Fibroblast of upper back skin (primary cell): ENCODE measurements around the gene AFAP1.

Source experiments
- DNase-seq: peaks from one replicate; pipeline ENCODE4 v3.0.0-alpha.2; 2013

The AFAP1 gene

GRCh38 chr4:7862561-7863192 lies 77.0 kb downstream of the AFAP1 start:
- DNase-seq, result peak; percentile 45

DNA sequence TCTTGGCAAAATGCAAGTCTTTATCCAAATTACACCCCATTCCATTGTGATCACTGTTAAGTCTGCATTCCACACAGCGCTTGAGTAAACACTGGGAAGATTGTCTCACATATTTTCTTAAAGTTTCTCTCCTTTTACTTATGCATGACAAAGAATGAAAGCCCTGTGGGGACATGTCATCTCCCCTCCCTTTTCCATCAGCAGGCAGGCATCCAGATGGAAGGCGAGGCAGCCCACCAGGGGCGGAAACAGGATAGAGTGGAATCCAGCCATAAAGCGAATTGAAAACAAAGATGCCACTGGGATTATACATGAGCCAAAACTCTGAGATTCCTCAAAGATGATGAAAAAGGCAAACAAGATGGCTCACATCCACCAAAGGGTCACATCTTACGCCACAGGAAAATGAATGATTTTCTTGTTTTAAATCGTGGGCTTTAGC lies 78.2 kb downstream of the AFAP1 start:
- DNase-seq, result peak; percentile 99

DNA sequence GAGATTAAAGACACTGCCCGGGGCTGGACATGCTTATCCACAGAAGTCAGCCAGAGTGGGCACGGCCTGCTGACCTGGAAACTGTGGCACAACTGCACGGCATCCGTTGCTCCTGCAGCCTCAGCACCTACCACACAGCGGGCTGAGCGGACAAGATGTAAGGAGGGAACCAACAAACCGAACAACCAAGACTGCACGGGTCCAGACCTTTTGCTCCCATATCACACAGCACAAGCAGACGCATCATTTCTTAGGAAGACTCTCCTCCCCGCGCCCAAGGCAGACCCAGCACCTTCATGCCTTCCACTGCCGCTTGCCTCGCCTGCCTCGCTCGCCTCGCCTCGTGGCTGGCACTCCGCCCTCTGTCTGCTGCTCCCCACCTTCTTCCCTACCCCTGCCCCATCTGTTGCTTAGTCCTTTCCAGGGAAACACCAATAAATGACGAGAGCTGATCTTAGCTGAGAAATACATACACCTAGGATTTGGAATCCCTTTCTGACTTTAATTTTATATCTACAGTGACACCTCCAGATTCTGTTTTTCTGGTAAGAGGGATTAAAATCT lies 79.0 kb downstream of the AFAP1 start:
- DNase-seq, result no peak

DNA sequence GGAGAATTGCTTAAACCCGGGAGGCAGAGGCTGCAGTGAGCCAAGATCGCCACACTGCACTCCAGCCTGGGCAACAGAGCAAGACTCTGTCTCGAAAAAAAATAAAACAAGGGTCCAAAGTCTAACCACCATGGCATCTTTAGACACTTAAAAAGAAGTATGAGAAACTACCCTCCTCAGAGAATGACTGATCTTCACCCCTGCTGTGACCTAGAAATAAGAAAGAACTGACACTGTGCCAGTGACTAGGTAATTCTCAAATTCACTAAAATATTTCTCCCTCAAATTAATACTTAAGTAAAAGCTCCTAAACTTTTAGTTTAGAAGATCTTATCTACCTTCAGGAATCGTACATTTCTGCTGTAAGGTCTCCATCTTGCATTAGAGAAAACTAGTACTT lies 80.3 kb downstream of the AFAP1 start:
- DNase-seq, result no peak

- DNase-seq, result no peak
Observed at GRCh38 chr4:7858498-7858897, 81.2 kb downstream of the AFAP1 start.

GRCh38 chr4:7857993-7858392 lies 81.7 kb downstream of the AFAP1 start:
- no peak for DNase-seq

DNA sequence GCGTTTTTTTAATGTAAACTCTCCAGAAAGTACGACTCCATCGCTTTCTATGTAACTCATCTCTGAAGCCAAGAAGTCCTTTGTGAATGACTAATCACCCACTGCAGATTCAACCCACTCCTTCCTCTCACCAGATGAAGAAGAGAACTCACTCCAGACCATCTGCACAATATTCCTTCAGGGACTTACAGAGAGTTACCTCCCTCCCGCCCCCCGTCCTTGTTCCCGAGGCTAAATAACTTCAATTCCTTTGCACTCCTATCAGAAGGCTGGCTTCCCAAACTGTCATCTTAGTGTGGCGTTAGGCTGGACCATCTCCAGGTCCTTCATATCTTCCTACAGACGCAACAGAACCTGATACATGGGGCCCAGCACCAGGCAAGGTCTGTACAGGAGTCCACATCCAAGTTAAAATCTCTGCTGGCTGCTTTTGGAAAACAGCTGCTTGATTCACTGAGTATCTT lies 82.4 kb downstream of the AFAP1 start:
- peak; percentile 94 for DNase-seq

- no peak for DNase-seq
Observed at GRCh38 chr4:7855731-7856130, 83.9 kb downstream of the AFAP1 start.

DNA sequence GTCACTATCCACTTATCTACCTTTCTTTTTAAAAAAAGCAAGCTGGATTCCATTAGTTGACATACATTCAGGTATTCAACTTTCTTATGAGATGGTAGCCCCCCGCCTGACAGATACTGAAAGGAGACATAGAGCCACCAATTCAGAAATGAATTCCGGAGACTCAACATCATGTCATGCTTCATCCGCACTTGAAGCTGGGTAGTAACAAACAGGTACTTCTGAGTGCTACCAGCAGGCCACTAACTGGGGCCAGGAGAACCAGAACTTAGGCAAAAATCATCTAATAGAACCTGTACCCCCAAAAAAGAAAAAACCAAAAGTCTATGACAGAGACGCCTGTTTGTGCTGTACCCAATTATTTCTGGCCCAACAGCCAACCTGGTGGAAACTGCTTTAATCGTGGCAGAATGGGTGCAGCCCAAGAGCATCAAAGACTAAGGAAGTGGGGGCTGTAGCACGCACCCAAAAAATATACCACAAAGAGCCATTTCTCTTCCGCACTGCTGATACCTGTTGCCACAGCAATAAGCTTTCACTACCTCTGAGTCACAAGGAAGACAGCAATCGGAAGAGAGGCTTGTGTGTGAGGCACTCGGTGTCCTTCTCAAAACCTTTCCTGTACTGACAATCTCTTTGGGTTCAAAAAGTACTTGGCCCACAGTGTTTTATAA lies 84.8 kb downstream of the AFAP1 start:
- no peak for DNase-seq

GRCh38 chr4:7854216-7854615 lies 85.4 kb downstream of the AFAP1 start:
- no peak for DNase-seq

- DNase-seq, result no peak
Observed at GRCh38 chr4:7853271-7853670, 86.4 kb downstream of the AFAP1 start.

GRCh38 chr4:7852568-7853185 lies 87.0 kb downstream of the AFAP1 start:
- no peak for DNase-seq

DNA sequence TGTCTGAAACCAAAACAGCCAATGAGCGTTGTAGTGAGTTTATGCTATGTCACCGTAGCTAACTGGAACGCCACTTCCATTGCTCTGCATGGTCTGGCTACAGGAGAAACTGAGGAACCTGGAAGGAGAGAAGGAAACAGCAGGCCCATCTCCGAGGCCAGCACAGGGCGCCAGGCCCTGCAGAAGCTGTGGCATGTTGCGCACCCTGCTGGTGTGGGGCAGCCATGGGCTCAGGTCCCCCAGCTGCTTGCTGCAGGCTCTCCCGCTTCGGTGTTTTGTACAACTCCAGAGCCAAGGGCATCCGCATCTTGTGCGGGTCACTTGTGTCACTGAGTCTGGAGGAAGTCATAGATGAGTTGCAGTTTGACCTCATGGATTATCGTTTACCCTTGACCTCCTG lies 89.2 kb downstream of the AFAP1 start:
- no peak for DNase-seq

- DNase-seq, result no peak
Observed at GRCh38 chr4:7847206-7847605, 92.5 kb downstream of the AFAP1 start.

DNA sequence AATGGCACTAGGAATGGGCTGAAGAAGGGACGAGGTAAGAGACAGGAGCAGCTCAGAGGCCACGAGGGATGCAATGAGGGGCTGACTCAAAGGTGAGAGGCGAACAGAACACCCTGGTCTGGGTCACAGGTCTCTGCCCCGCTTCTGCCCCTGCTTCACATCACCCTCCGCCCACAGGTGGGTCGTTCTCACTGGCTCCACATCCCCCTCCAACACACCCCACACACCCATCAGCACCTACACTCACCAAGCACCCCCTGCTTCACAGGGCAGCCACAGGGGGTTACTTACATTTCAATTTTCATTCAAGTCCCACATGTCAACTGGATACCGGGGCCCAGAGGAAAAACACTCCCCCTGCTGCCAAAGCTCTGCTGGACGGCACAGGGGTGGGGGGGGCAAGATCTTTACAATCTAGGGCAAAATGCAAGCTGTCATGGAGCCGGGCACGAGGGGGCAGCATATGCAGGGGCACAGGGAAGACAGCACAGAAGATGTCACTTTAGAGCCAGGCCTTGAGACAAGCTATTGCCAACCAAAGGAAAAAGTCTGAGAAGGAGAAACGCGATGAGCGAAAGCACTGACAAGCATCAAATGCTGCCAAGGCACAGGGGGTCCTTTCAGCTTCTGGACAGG lies 94.0 kb downstream of the AFAP1 start:
- DNase-seq, result peak; percentile 17

- peak; percentile 96 for DNase-seq
Observed at GRCh38 chr4:7844594-7844991, 95.1 kb downstream of the AFAP1 start.

DNA sequence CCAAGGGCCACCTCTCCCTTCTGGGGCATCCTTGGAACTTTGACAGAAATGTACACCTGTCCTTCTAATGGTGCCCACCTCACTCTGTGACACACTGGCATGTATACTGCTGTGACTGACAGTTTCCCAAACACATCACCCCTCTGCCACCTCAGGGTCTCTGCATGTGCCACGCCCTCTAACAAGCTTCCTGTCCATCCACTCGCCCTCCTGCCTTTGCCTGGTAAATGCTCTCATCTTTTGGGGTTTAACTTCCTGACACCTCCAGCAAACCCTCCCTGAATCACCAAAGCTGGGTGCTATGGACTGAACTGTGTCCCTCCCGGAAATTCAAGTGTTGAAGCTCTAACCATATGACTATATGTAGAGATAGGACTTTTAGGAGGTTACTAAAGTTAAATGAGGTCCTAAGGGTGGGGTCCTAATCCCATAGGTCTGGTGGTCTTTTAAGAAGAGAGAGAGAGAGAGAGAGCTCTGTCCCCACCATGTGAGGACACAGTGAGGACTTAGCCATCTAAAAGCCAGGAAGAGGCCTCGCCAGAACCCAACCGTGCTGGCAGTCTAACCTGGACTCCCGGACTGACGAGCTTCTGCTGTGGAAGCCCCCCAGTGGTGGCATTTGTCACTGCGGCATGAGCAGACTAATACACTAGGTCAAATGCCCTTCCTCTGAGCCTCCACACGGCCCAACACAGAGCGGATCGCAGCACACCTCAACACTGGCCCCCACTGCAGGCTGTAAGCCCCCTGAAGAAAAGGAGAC lies 95.6 kb downstream of the AFAP1 start:
- DNase-seq, result peak; percentile 81

DNA sequence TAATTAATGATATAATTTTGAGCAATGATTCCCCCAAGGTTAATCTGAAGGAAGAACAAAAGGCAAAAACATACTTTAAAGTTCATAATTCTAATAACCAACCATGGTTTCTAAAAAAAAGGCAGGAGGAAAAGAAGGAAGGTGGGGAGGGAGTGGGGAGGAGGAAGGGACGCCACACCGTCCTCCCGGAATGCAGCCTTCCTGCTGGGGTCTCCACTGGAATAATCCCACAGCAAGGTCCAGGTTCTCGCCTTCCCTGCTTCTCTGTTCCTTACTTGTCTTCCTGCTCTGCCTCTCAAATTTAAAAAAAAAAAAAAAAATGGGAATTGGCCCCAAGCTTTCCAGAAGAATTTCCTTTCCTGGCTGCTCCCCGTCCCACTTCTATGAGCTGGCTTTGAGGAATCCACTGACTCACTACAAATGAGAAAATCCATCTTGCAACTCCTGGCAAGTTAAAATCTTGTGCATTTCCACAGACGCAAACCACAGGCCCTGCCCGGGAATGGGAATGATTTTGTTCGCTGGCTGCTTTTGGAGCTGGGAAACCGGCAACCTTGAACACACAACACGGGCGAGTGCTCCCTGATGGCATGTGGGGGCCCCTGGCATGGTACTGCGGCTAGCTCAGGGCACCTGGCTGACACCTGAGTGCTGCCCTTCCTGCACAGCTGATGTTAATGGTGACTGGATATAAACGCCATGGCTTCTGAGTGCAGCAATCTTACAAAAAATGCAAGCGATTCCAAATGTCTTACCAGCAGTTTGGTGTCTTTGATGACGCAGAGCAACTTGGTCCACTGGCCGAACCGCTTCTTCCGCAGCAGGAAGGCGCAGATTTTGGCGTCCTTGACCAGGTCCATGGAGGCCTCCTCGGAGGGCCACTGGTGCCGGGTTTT lies 97.0 kb downstream of the AFAP1 start:
- peak; percentile 99 for DNase-seq

- DNase-seq, result no peak
Observed at GRCh38 chr4:7841894-7842293, 97.8 kb downstream of the AFAP1 start.

DNA sequence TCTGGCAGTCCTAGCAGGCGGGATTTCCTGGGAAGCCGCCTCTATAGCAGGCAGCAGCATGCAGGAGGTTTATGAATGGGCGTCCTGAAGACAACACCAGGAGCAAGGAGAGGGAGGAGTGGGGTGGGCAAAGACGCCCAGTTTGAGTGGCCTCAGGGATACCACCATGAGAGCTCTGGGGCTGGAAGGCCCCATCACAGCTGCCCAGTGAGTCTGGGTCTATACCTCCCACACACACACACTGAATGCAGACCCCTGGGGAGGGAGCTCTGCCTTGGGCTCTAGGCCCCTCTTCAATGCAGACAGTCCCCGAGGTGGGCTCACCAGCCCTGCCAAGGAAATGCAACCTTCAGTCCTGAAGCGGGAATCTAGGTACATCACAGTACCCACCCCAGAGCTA lies 98.6 kb downstream of the AFAP1 start:
- DNase-seq, result no peak

DNA sequence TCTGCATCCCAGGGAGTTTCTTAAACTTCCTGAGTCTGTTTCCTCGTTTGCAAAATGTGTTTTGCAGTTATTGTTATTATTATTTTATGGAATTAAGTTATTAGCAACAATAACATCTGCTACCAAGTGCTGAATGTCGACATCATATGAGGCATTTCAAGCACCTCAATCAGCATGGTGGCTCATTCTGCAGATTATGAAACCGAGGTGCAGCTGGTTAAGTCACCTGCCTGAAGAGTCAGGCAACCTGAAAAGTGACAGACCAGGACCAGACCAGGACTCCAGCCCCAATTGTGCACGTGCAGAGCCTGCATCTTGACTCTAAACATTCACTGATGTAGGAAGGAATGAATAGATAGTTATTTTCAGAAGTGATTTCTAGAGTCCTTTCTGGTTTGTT lies 99.8 kb downstream of the AFAP1 start:
- no peak for DNase-seq
